Effector memory CD8-positive, alpha-beta T cell (primary cell): ENCODE measurements around the gene KIF26B.
A peak's percentile ranks its signal among the peaks of the same experiment; 100 is the strongest.

ENCODE experiments used
- ATAC-seq: fragments of 150-1000 bp; cut with Tn5 transposase; replicated peaks from 2 replicates; pipeline ENCODE4 v1.10.0; 2021; ENCODE audit warnings: mild to moderate bottlenecking, moderate library complexity
- DNase-seq, 3 experiments: peaks; one replicate each; pipeline ENCODE4 v3.0.0; 2021
- H3K27ac Mint-ChIP-seq, 2 donors: one replicate each; pipeline ENCODE4 v1.8.0; 2022; ENCODE audit warnings: mild to moderate bottlenecking in 2 of 2, mixed read lengths in 2 of 2, moderate library complexity in 2 of 2
- H3K27me3 Mint-ChIP-seq, 2 donors: one replicate each; pipeline ENCODE4 v1.8.0; 2022; ENCODE audit warnings: mixed read lengths in 2 of 2
- H3K36me3 Mint-ChIP-seq: one replicate; pipeline ENCODE4 v1.8.0; 2022; ENCODE audit warnings: mild to moderate bottlenecking, moderate library complexity, mixed read lengths; ENCODE audit not compliant: insufficient read depth
- H3K4me1 Mint-ChIP-seq, 2 donors: one replicate each; pipeline ENCODE4 v1.8.0; 2022; ENCODE audit warnings: low read depth in 2 of 2, mixed read lengths in 2 of 2
- H3K4me3 Mint-ChIP-seq, 2 donors: one replicate each; pipeline ENCODE4 v1.8.0; 2022; ENCODE audit warnings: mild to moderate bottlenecking in 2 of 2, mixed read lengths in 2 of 2, moderate library complexity in 2 of 2
- H3K9me3 Mint-ChIP-seq, 2 donors: one replicate each; pipeline ENCODE4 v1.8.0; 2022; ENCODE audit warnings: mixed read lengths in 2 of 2

Gene KIF26B

GRCh38 chr1:245679821-245680780, 525.3 kb downstream of the KIF26B start:
- Mint-ChIP-seq H3K27me3 (no peaks in the 10 kb centered on the region), H3K4me3 (no peak overlapping the region), H3K27ac (no peak overlapping the region), H3K4me1 (no peaks in the 10 kb centered on the region), H3K9me3 (no peaks in the 10 kb centered on the region), H3K36me3 (no peaks in the 10 kb centered on the region)
- DNase-seq (no peak), ATAC-seq (no peak)

GRCh38 chr1:245682638-245683628, 528.1 kb downstream of the KIF26B start:
- Mint-ChIP-seq H3K27me3 (no peaks in the 10 kb centered on the region), H3K4me3 (no peak overlapping the region), H3K27ac (peak overlapping the region in 1 of 2 donors; percentile 6), H3K36me3 (no peaks in the 10 kb centered on the region), H3K9me3 (peaks cover 0 to 2% of the 10 kb centered on the region in 2 donors), H3K4me1 (no peaks in the 10 kb centered on the region)
- DNase-seq (no peak), ATAC-seq (no peak)

GRCh38 chr1:245683676-245684075, 528.9 kb downstream of the KIF26B start:
- H3K9me3 Mint-ChIP-seq = peaks cover 0 to 2% of the 10 kb centered on the region in 2 donors

GRCh38 chr1:245684166-245684565, 529.4 kb downstream of the KIF26B start:
- no peak overlapping the region for H3K27ac Mint-ChIP-seq
- DNase-seq (no peak), ATAC-seq (no peak)
- no peaks in the 10 kb centered on the region for H3K36me3 Mint-ChIP-seq
- H3K9me3 Mint-ChIP-seq = peaks cover 0 to 2% of the 10 kb centered on the region in 2 donors
- no peaks in the 10 kb centered on the region for H3K4me1 Mint-ChIP-seq
- no peaks in the 10 kb centered on the region for H3K27me3 Mint-ChIP-seq
- no peak overlapping the region for H3K4me3 Mint-ChIP-seq

More at GRCh38 chr1:245683676-245684075, 528.9 kb downstream of the KIF26B start:
- H3K27me3 Mint-ChIP-seq = no peaks in the 10 kb centered on the region
- ATAC-seq (no peak), DNase-seq (no peak)
- H3K4me1 Mint-ChIP-seq = no peaks in the 10 kb centered on the region
- no peaks in the 10 kb centered on the region for H3K36me3 Mint-ChIP-seq
- H3K4me3 Mint-ChIP-seq = no peak overlapping the region
- no peak overlapping the region for H3K27ac Mint-ChIP-seq

GRCh38 chr1:245684571-245684970, 529.8 kb downstream of the KIF26B start:
- ATAC-seq = no peak
- no peaks in the 10 kb centered on the region for H3K27me3 Mint-ChIP-seq

GRCh38 chr1:245685111-245685810, 530.5 kb downstream of the KIF26B start:
- Mint-ChIP-seq H3K36me3 (no peaks in the 10 kb centered on the region), H3K9me3 (peaks cover 0 to 2% of the 10 kb centered on the region in 2 donors), H3K27ac (no peak overlapping the region), H3K4me3 (no peak overlapping the region), H3K4me1 (no peaks in the 10 kb centered on the region), H3K27me3 (no peaks in the 10 kb centered on the region)
- DNase-seq (no peak), ATAC-seq (no peak)

More at GRCh38 chr1:245684571-245684970, 529.8 kb downstream of the KIF26B start:
- peaks cover 0 to 2% of the 10 kb centered on the region in 2 donors for H3K9me3 Mint-ChIP-seq
- no peaks in the 10 kb centered on the region for H3K4me1 Mint-ChIP-seq
- no peak for DNase-seq
- no peak overlapping the region for H3K4me3 Mint-ChIP-seq
- H3K36me3 Mint-ChIP-seq = no peaks in the 10 kb centered on the region
- H3K27ac Mint-ChIP-seq = no peak overlapping the region

- ATAC-seq (no peak), DNase-seq (no peak)
- no peak overlapping the region for H3K4me3 Mint-ChIP-seq
- no peak overlapping the region for H3K27ac Mint-ChIP-seq
- no peaks in the 10 kb centered on the region for H3K4me1 Mint-ChIP-seq
- peaks cover 0 to 2% of the 10 kb centered on the region in 2 donors for H3K9me3 Mint-ChIP-seq
- no peaks in the 10 kb centered on the region for H3K36me3 Mint-ChIP-seq
- no peaks in the 10 kb centered on the region for H3K27me3 Mint-ChIP-seq
Observed at GRCh38 chr1:245686006-245686405, 531.2 kb downstream of the KIF26B start.

GRCh38 chr1:245686446-245687030, 531.8 kb downstream of the KIF26B start:
- H3K9me3 Mint-ChIP-seq = peaks cover 0 to 2% of the 10 kb centered on the region in 2 donors
- no peaks in the 10 kb centered on the region for H3K36me3 Mint-ChIP-seq
- H3K27me3 Mint-ChIP-seq = no peaks in the 10 kb centered on the region
- H3K27ac Mint-ChIP-seq = no peak overlapping the region
- no peak for DNase-seq
- no peak overlapping the region for H3K4me3 Mint-ChIP-seq
- ATAC-seq = no peak
- no peaks in the 10 kb centered on the region for H3K4me1 Mint-ChIP-seq

GRCh38 chr1:245687152-245687635, 532.4 kb downstream of the KIF26B start:
- H3K27ac Mint-ChIP-seq = no peak overlapping the region
- DNase-seq (no peak), ATAC-seq (no peak)
- no peak overlapping the region for H3K4me3 Mint-ChIP-seq
- no peaks in the 10 kb centered on the region for H3K4me1 Mint-ChIP-seq
- H3K27me3 Mint-ChIP-seq = no peaks in the 10 kb centered on the region
- peaks cover 0 to 2% of the 10 kb centered on the region in 2 donors for H3K9me3 Mint-ChIP-seq
- no peaks in the 10 kb centered on the region for H3K36me3 Mint-ChIP-seq

GRCh38 chr1:245687636-245688535, 533.1 kb downstream of the KIF26B start:
- Mint-ChIP-seq H3K4me3 (no peak overlapping the region), H3K36me3 (no peaks in the 10 kb centered on the region), H3K9me3 (peaks cover 0 to 2% of the 10 kb centered on the region in 2 donors), H3K4me1 (no peaks in the 10 kb centered on the region), H3K27ac (no peak overlapping the region), H3K27me3 (no peaks in the 10 kb centered on the region)
- ATAC-seq (no peak), DNase-seq (no peak)

GRCh38 chr1:245688536-245689453, 534.0 kb downstream of the KIF26B start:
- H3K4me3 Mint-ChIP-seq = no peak overlapping the region
- peaks cover 0 to 2% of the 10 kb centered on the region in 2 donors for H3K9me3 Mint-ChIP-seq
- no peak for ATAC-seq
- H3K27me3 Mint-ChIP-seq = no peaks in the 10 kb centered on the region
- DNase-seq = no peak
- no peaks in the 10 kb centered on the region for H3K36me3 Mint-ChIP-seq
- H3K27ac Mint-ChIP-seq = no peak overlapping the region
- H3K4me1 Mint-ChIP-seq = no peaks in the 10 kb centered on the region
